SU-DHL-6 (cell line): Measurements from ENCODE around the gene NRF1.

Source experiments
- CTCF ChIP-seq: fragments of 200-600 bp; sonication (generic); IDR thresholded peaks from one replicate; pipeline ENCODE4 v1.5.1; 2017; ENCODE audit warnings: antibody characterized with exemption, mild to moderate bottlenecking, low read length, moderate library complexity; ENCODE audit not compliant: insufficient read depth, poor library complexity, severe bottlenecking
- EZH2phosphoT487 ChIP-seq: fragments of 200-600 bp; sonication (generic), shearing (Covaris generic); conservative IDR thresholded peaks from 2 replicates; pipeline ENCODE4 v1.6.1; 2018; ENCODE audit warnings: mild to moderate bottlenecking, antibody characterized with exemption, low read length, moderate library complexity, mixed read lengths

- TF ChIP-seq CTCF (no peak), EZH2phosphoT487 (no peak)
Measured at GRCh38 chr7:129734400-129734799, 122.9 kb downstream of the NRF1 start.
